Prostate gland (tissue), 2 donors: ENCODE measurements around the gene MAML3.

Source experiments
- CTCF ChIP-seq, 4 experiments: fragments of 200-600 bp in 2 of 4; fragments of 450-650 bp in 2 of 4; sonication (generic) in 2 of 4; IDR thresholded peaks; 1 replicate in 3 of 4; 2 replicates in 1 of 4; pipeline ENCODE4 v1.5.1; 2016 to 2019; ENCODE audit warnings: antibody characterized with exemption in 4 of 4, mild to moderate bottlenecking in 2 of 4, moderate library complexity in 2 of 4
- POLR2A ChIP-seq: fragments of 450-650 bp; IDR thresholded peaks from one replicate; pipeline ENCODE4 v1.6.1; 2016; ENCODE audit warnings: antibody characterized with exemption, mild to moderate bottlenecking

GRCh38 chr4:139954512-139954911 is 199.5 kb downstream of the MAML3 start:
- no peak for TF ChIP-seq POLR2A
- no peak for TF ChIP-seq CTCF (IDR thresholded peaks at IDR 0.05)
